GM10248 (cell line): ENCODE measurements around the gene ZFP36L2.

Experiments used
- CTCF ChIA-PET: fragments of 300-600 bp; sonication (Branson Sonifier 250); formaldehyde crosslinking; extraction: SDS; loops from one replicate; lab custom pipeline; 2021; ENCODE audit warnings: antibody characterized with exemption; lab: Yijun Ruan, JAX
- POLR2A ChIA-PET: fragments of 350-650 bp; sonication (Branson Sonifier 250); formaldehyde crosslinking; extraction: SDS; loops from one replicate; lab custom pipeline; 2020; ENCODE audit warnings: antibody characterized with exemption; lab: Yijun Ruan, JAX
- DNase-seq: peaks from one replicate; pipeline ENCODE4 v3.0.0; 2012; ENCODE audit errors: extremely low spot score
- CTCF ChIP-seq: IDR thresholded peaks from 2 replicates; pipeline ENCODE4 v1.5.1; 2012; ENCODE audit warnings: mild to moderate bottlenecking, low read depth; ENCODE audit errors: extremely low read depth, missing control alignments, control extremely low read depth

ZFP36L2 gene

GRCh38 chr2:43223521-43224001 is 2.8 kb downstream of the ZFP36L2 start:
- DNase-seq = no peak
- POLR2A ChIA-PET = interaction anchor here (0.6 kb wide), 1 partner anchor 51 kb away, joined by 3 read pairs; no protein-coding TSS in a partner anchor
- TF ChIP-seq CTCF = no peak
- CTCF ChIA-PET = interaction anchor here (0.8 to 8.5 kb wide), 9 partner anchors 8 to 296 kb away, joined by 3 to 169 read pairs (median 5); no protein-coding TSS in a partner anchor

DNA sequence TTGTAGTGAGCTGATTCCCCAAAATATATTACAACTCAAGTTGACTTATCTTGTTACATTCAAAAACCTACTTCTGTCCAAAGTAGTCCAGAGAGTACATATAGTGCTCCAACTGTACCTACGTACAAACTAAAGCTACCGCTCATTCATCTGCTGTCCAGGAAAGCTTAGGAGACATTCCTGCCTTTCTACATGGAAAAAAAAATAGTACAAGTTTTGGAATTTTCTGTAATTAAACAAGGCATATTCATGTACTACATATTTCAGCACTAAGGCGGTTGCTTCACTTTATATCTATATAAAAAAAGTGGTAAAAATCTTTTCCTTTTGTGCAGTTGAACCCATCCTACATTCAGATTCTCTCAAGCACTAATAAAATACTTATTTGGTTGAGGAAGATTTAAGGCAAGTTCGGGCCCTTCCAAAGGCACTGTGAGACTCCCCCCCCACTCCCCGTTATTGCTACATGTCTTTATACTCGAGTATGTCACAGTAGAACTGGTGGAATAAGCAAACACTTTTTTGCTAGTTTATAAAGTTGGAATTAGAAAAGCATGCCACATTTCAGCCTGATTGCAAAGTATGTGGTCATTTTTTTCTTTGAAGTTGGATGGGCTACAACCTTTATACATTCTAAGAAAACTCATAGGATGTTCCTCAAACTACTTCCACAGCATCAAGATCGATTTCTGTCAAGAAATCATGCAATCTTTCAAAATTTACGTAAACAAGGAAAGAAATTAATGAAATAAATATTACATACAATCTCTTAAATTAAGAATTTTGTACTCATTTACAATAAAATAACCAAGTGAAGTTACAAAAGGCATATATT is 3.7 kb downstream of the ZFP36L2 start:
- DNase-seq = no peak
- ChIA-PET POLR2A (interaction anchor here (0.6 to 1.6 kb wide), 2 partner anchors 56 to 201 kb away, joined by 3 to 4 read pairs; no protein-coding TSS in a partner anchor), CTCF (interaction anchor here (0.7 to 8.5 kb wide), 13 partner anchors 9 to 262 kb away, joined by 3 to 169 read pairs (median 4); no protein-coding TSS in a partner anchor)
- no peak for TF ChIP-seq CTCF

GRCh38 chr2:43221763-43222474 is 4.5 kb downstream of the ZFP36L2 start:
- no peak for TF ChIP-seq CTCF
- ChIA-PET CTCF (interaction anchor here (0.7 to 2.8 kb wide), 11 partner anchors 8 to 263 kb away, joined by 3 to 16 read pairs (median 4); no protein-coding TSS in a partner anchor), POLR2A (interaction anchor here (0.6 to 1.6 kb wide), 3 partner anchors 55 to 202 kb away, joined by 3 to 4 read pairs (median 4); no protein-coding TSS in a partner anchor)
- no peak for DNase-seq

DNA sequence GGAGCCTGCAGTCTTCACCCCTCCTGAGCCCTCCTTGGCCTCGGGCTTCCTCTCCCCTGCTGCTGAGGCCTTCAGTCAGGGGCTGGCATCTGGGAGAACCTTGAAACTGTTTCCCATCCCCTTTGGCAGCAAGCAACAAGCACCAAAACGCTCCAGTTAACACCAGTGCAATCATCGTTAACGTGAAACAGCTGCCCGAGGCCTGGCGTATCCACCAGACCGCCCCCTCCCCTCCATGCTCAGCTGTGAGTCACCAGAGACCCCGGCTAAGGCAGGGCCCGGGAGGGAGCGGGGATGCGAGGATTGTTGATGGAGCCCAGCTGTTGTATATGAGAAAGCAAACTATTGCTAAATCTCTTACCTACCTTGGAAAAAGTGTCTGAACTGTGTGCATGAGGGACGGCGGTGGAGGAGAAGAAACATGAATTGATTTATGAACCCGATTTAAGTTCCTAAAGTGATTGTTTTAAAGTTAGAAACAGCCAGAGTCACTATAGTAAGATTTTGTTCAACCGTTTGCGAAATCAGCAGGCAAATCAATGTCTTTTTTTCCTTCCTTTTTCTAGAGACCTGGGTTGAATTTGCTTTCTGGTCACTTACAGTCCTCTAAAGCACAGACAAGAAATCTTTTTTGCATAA is 5.2 kb downstream of the ZFP36L2 start:
- no peak for DNase-seq
- ChIA-PET POLR2A (interaction anchor here (0.6 to 1.6 kb wide), 2 partner anchors 63 to 202 kb away, joined by 4 read pairs; no protein-coding TSS in a partner anchor), CTCF (interaction anchor here (0.9 to 2.8 kb wide), 9 partner anchors 8 to 263 kb away, joined by 3 to 16 read pairs (median 3); no protein-coding TSS in a partner anchor)
- no peak for TF ChIP-seq CTCF

GRCh38 chr2:43220760-43221123 is 5.7 kb downstream of the ZFP36L2 start:
- POLR2A ChIA-PET = no interaction called here
- no peak for TF ChIP-seq CTCF
- DNase-seq = no peak
- CTCF ChIA-PET = interaction anchor here (1.0 to 2.8 kb wide), 6 partner anchors 9 to 264 kb away, joined by 3 to 16 read pairs (median 5); no protein-coding TSS in a partner anchor
